ENCODE measurements around the gene MAP2K2.
"Not testable (repeated sequence)": the region's sequence is repeated elsewhere in the genome, so short reads cannot be mapped to it uniquely, and the experiment has no call there.

MAP2K2 gene

GRCh38 chr19:4130744-4131438 lies 7.0 kb upstream of the MAP2K2 start:
- no peak for DNase-seq

- not testable (repeated sequence) for DNase-seq
Measured at GRCh38 chr19:4129050-4129449, 5.1 kb upstream of the MAP2K2 start.

GRCh38 chr19:4127322-4127721 lies 3.4 kb upstream of the MAP2K2 start:
- not testable (repeated sequence) for DNase-seq

GRCh38 chr19:4124638-4125037 lies 716 bp upstream of the MAP2K2 start:
- no peak for DNase-seq

GRCh38 chr19:4122480-4122879 lies 1.4 kb downstream of the MAP2K2 start:
- no peak for DNase-seq

- no peak for DNase-seq
Measured at GRCh38 chr19:4121815-4122214, 2.1 kb downstream of the MAP2K2 start.

GRCh38 chr19:4121273-4121612 lies 2.7 kb downstream of the MAP2K2 start:
- DNase-seq, result no peak

GRCh38 chr19:4120559-4121272 lies 3.2 kb downstream of the MAP2K2 start:
- no peak for DNase-seq

GRCh38 chr19:4119763-4120162 lies 4.2 kb downstream of the MAP2K2 start:
- no peak for DNase-seq

GRCh38 chr19:4115818-4116385 lies 8.0 kb downstream of the MAP2K2 start:
- DNase-seq, result no peak

- DNase-seq, result peak; percentile 71
Measured at GRCh38 chr19:4115050-4115817, 8.7 kb downstream of the MAP2K2 start.

- DNase-seq, result no peak
Measured at GRCh38 chr19:4114181-4114580, 9.7 kb downstream of the MAP2K2 start.

GRCh38 chr19:4113398-4114088 lies 10.4 kb downstream of the MAP2K2 start:
- no peak for DNase-seq

GRCh38 chr19:4112367-4112766 lies 11.6 kb downstream of the MAP2K2 start:
- DNase-seq, result no peak

GRCh38 chr19:4109626-4109945 lies 14.3 kb downstream of the MAP2K2 start:
- DNase-seq, result no peak

GRCh38 chr19:4108767-4109625 lies 14.9 kb downstream of the MAP2K2 start:
- peak; percentile 52 for DNase-seq

- DNase-seq, result peak; percentile 36
Measured at GRCh38 chr19:4103080-4103433, 20.9 kb downstream of the MAP2K2 start.

- DNase-seq, result no peak
Measured at GRCh38 chr19:4102339-4103079, 21.4 kb downstream of the MAP2K2 start.

GRCh38 chr19:4101496-4101770 lies 22.5 kb downstream of the MAP2K2 start:
- DNase-seq, result no peak

GRCh38 chr19:4100647-4101495 lies 23.1 kb downstream of the MAP2K2 start:
- DNase-seq, result no peak
